Progenitor cell of endocrine pancreas (in vitro differentiated cells): ENCODE results near the gene ITIH3. TPM values are rescaled to one million over a fixed set of nuclear protein-coding genes. Genes with fewer than 3 reads are reported as not detected.

Source experiments
- DNase-seq: peaks from one replicate; pipeline ENCODE4 v3.0.0; 2021; ENCODE audit warnings: low spot score; ENCODE audit not compliant: unreplicated experiment
- H3K27ac Mint-ChIP-seq: 2 replicates; pipeline ENCODE4 v1.8.0; 2021; ENCODE audit warnings: mild to moderate bottlenecking, moderate library complexity, mixed read lengths
- H3K27me3 Mint-ChIP-seq: 2 replicates; pipeline ENCODE4 v1.8.0; 2021; ENCODE audit warnings: mixed read lengths
- H3K36me3 Mint-ChIP-seq: 2 replicates; pipeline ENCODE4 v1.8.0; 2022; ENCODE audit warnings: mixed read lengths; ENCODE audit not compliant: insufficient read depth
- H3K4me1 Mint-ChIP-seq: 2 replicates; pipeline ENCODE4 v1.8.0; 2021; ENCODE audit warnings: low read depth, mixed read lengths
- H3K4me3 Mint-ChIP-seq: 2 replicates; pipeline ENCODE4 v1.8.0; 2021; ENCODE audit warnings: low read depth, mild to moderate bottlenecking, moderate library complexity, mixed read lengths
- H3K9me3 Mint-ChIP-seq: 2 replicates; pipeline ENCODE4 v1.8.0; 2021; ENCODE audit warnings: low read depth, mixed read lengths
- CTCF ChIP-seq: fragments of 200-600 bp; sonication (generic); IDR thresholded peaks from one replicate; pipeline ENCODE4 v1.5.0; 2021; ENCODE audit warnings: antibody characterized with exemption, mild to moderate bottlenecking; ENCODE audit not compliant: unreplicated experiment
- total RNA-seq: library from RNA; stranded (reverse); gene quantifications from 2 replicates; pipeline ENCODE4 v1.2.1, GENCODE V29; 2021

ITIH3 gene
- total RNA-seq, 1 donor from 2014 or later: 1.2 TPM

GRCh38 chr3:52817221-52817620 is 22.6 kb downstream of the ITIH3 start:
- Mint-ChIP-seq H3K27ac (no peak overlapping the region), H3K27me3 (no peaks in the 10 kb centered on the region), H3K9me3 (no peaks in the 10 kb centered on the region), H3K4me3 (no peak overlapping the region), H3K36me3 (no peaks in the 10 kb centered on the region), H3K4me1 (peaks cover 6% of the 10 kb centered on the region)
- no peak for TF ChIP-seq CTCF
- DNase-seq: no peak

- no peaks in the 10 kb centered on the region for H3K27me3 Mint-ChIP-seq
- peaks cover 8% of the 10 kb centered on the region for H3K4me1 Mint-ChIP-seq
- H3K4me3 Mint-ChIP-seq: no peak overlapping the region
- no peaks in the 10 kb centered on the region for H3K36me3 Mint-ChIP-seq
- no peak overlapping the region for H3K27ac Mint-ChIP-seq
- TF ChIP-seq CTCF: no peak
- no peak for DNase-seq
- H3K9me3 Mint-ChIP-seq: no peaks in the 10 kb centered on the region
Measured at GRCh38 chr3:52817860-52818259, 23.3 kb downstream of the ITIH3 start.

GRCh38 chr3:52819936-52820335 is 25.3 kb downstream of the ITIH3 start:
- no peaks in the 10 kb centered on the region for H3K36me3 Mint-ChIP-seq
- DNase-seq: no peak
- peaks cover 8% of the 10 kb centered on the region for H3K4me1 Mint-ChIP-seq
- no peak for TF ChIP-seq CTCF
- H3K27me3 Mint-ChIP-seq: no peaks in the 10 kb centered on the region
- H3K9me3 Mint-ChIP-seq: no peaks in the 10 kb centered on the region
- peak overlapping the region; percentile 62 for H3K27ac Mint-ChIP-seq
- H3K4me3 Mint-ChIP-seq: no peak overlapping the region

- H3K9me3 Mint-ChIP-seq: no peaks in the 10 kb centered on the region
- no peak for DNase-seq
- H3K36me3 Mint-ChIP-seq: no peaks in the 10 kb centered on the region
- no peak overlapping the region for H3K4me3 Mint-ChIP-seq
- H3K27ac Mint-ChIP-seq: no peak overlapping the region
- H3K4me1 Mint-ChIP-seq: peaks cover 8% of the 10 kb centered on the region
- peak; percentile 64 for TF ChIP-seq CTCF
- no peaks in the 10 kb centered on the region for H3K27me3 Mint-ChIP-seq
Measured at GRCh38 chr3:52820736-52821135, 26.1 kb downstream of the ITIH3 start.

DNA sequence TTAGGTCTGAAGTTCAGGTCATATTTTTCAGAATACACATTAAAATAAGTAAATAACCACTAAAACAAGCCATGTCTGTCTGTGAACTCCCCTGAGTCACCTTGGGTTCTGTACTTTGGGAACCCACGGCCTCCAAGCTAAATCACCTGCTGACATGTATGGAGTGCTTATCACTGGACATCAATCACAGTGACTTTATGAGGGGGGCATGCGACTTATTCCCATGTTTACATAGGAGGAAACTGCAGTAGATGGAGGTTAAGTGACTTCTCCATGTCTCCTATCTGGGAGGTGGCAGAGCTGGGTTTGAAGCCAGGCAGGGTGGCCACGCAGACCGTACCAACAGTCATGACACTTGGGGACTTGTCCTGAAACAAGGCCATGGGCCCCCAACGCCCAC is 27.8 kb downstream of the ITIH3 start:
- Mint-ChIP-seq H3K27me3 (no peaks in the 10 kb centered on the region), H3K9me3 (no peaks in the 10 kb centered on the region), H3K36me3 (no peaks in the 10 kb centered on the region), H3K27ac (no peak overlapping the region), H3K4me3 (no peak overlapping the region), H3K4me1 (peaks cover 8% of the 10 kb centered on the region)
- DNase-seq: no peak
- TF ChIP-seq CTCF: no peak

GRCh38 chr3:52824037-52824436 is 29.4 kb downstream of the ITIH3 start:
- Mint-ChIP-seq H3K27ac (no peak overlapping the region), H3K9me3 (no peaks in the 10 kb centered on the region), H3K36me3 (no peaks in the 10 kb centered on the region), H3K4me3 (no peak overlapping the region), H3K27me3 (no peaks in the 10 kb centered on the region), H3K4me1 (peaks cover 17% of the 10 kb centered on the region)
- DNase-seq: no peak
- no peak for TF ChIP-seq CTCF
